GM12875 (cell line): ENCODE measurements around the gene RTF2.

Experiments used
- H3K4me3 ChIP-seq: one replicate; pipeline ENCODE4 v1.5.1; 2011; ENCODE audit warnings: low read depth, low read length, control low read depth
- TF ChIP-seq, protein P1 (sequence below): IDR thresholded peaks from 2 replicates; pipeline ENCODE4 v1.5.1; 2011; ENCODE audit warnings: low read depth, mild to moderate bottlenecking, control low read depth, inconsistent platforms, low read length, moderate library complexity, borderline replicate concordance; ENCODE audit not compliant: insufficient read depth

The RTF2 gene

DNA sequence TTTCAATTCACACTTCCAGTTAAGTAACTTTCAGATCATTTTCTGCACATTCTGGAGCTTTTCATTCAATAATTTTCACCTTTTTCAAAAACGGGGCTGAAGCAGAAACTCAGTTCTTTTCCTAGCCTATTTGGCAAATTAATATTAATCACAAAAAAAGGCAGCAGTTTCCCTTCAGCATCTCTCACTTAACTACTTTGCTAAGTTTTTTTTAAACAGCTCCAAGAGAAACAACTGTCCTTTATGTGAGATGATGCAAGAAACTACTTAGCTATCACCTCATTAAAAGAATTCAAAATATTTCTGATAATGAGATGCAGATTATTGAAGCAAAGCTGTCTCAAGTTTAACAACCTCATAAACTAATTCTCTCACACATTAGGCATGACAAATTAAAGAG is 44.5 kb upstream of the RTF2 start:
- TF ChIP-seq, protein P1, sequence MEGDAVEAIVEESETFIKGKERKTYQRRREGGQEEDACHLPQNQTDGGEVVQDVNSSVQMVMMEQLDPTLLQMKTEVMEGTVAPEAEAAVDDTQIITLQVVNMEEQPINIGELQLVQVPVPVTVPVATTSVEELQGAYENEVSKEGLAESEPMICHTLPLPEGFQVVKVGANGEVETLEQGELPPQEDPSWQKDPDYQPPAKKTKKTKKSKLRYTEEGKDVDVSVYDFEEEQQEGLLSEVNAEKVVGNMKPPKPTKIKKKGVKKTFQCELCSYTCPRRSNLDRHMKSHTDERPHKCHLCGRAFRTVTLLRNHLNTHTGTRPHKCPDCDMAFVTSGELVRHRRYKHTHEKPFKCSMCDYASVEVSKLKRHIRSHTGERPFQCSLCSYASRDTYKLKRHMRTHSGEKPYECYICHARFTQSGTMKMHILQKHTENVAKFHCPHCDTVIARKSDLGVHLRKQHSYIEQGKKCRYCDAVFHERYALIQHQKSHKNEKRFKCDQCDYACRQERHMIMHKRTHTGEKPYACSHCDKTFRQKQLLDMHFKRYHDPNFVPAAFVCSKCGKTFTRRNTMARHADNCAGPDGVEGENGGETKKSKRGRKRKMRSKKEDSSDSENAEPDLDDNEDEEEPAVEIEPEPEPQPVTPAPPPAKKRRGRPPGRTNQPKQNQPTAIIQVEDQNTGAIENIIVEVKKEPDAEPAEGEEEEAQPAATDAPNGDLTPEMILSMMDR: no peak
- no peak overlapping the region for H3K4me3 ChIP-seq

DNA sequence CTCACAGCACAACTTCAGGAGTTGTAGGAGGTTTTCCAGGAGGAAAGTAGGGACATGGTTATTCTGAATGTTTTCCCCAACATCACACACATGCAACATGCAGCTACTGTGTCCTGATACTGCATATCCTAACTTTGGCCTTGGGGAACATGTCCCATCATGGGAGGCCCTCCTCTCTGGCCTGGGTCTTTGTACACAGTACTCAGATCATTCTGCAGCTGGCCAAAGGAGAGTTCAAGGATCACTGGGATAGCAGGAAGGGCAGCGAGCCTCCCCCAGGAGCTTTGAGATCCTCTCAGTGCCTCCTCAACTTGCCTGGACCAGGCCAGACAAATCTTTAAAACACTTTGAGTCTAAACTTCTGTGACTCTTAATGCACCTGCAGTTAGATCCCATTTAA is 43.5 kb upstream of the RTF2 start:
- TF ChIP-seq, protein P1: no peak
- H3K4me3 ChIP-seq: no peak overlapping the region

DNA sequence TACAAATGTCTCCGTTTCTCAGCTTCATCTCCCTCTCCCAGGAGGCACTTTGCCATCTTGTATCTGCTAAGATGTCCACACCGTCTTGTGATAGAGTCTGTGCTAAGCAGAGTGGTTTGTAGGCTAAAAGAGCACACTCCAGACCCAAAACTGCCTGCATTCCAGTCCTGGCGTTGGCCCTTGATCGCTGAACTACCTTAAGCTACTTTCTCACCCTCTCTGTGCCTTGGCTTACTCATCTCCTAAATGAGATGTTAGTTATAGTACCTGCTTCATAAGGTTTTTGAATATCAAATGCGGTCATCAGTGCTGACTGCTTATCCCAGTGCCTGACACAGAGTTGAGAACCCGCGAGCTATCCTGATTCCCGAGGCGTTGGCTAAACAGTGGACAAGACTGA is 42.4 kb upstream of the RTF2 start:
- TF ChIP-seq, protein P1: no peak
- no peak overlapping the region for H3K4me3 ChIP-seq

DNA sequence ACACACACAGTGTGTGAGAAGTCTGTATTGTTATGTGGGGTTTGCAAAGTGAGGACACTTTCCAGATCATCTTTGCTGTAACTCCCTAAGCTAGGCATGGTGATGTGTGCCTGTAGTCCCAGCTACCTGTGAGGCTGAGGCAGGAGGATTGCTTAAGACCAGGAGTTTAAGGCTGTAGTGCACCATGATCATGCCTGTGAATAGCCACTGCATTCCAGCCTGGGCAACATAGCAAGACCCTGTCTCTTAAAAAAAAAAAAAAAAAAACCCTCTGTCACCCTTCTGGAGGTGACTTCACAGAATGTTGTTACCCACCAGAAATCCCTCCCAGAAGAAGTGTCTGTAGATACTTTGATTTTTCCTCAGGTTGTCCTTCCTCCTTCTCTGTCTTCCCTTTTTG is 41.5 kb upstream of the RTF2 start:
- TF ChIP-seq, protein P1: no peak
- H3K4me3 ChIP-seq: no peak overlapping the region

DNA sequence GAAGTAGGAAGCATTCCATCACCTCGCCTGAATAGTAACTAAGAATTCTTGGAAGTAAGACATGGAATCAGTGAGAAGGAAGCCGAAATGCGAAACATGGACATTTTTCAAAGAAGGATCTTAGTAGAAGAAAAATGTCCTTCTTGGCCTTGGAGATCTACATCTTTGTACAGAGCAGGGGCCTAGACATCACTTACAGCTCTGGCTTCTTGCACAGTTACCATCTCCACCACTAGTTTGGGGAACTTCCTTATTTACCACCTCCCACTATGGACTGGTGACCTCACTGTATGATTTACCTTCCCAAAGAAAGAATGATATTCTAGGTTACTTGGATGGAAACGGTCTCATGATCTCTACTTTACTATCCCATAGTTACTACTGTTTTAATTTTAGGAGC is 40.6 kb upstream of the RTF2 start:
- no peak overlapping the region for H3K4me3 ChIP-seq
- TF ChIP-seq, protein P1: no peak

DNA sequence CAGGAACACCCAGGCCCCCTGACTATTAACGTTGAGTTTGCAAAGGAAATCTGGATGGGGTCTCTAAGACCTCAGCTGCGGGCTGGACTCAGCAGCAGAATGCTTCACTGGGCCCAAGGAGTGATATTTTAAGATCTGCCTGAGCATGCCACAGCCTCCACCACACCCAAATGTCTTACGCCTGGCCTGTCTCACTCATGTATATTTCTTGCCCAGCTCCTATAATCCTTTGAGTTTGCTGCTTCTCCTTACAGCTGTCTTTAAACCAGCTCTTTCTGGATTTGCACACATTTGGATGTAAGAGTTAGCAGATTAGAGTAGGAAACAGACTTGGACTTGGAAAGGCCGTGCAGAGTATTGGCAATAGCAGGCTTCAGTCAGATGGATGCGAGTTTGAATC is 40.0 kb upstream of the RTF2 start:
- H3K4me3 ChIP-seq: no peak overlapping the region
- TF ChIP-seq, protein P1: no peak

DNA sequence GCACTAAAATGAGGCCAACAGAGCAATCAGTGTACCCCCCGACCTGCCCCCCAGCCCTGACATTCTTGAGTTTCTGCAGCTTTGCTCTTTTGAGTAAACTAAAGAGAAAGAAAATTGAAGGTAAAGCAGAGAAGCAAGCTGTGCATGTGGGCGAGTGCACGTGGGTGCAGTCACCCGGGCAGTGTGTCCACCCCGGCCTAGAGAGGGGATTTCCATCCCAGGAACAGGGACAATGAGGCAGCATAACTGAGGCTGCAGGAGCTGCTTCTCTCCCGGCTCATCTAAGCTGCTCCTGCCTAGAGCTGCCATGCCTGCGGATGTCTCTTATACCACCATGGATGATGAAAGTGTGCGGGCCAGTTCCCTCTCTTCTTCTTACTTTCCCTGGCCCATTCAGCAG is 39.5 kb upstream of the RTF2 start:
- H3K4me3 ChIP-seq: no peak overlapping the region
- TF ChIP-seq, protein P1: no peak
